Measurements from ENCODE around the gene TRIM62.
"Not testable (repeated sequence)": the region's sequence is repeated elsewhere in the genome, so short reads cannot be mapped to it uniquely, and the experiment has no call there.

The TRIM62 gene

DNA sequence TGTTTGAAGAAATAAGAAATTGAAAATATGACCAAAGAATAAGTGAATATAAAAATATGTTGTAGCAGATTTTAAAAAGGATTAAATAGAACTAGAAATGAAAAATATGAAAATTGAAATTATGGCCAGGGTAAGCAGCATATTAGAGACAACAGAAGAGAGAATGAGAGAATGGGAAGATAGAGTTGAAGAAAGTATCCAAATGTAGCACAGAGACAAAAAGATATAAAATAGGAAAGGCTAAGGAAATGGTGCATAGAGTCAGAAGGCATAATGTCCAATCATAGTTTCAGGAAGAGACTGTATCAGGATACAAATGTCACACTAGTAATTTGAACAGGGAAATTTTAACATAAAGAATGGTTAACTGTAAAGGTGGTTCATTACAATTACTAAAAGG, 71.4 kb downstream of the TRIM62 start:
- no peak for ATAC-seq (ENCODE audit: low read depth)
- Histone ChIP-seq H3K4me1 (ENCODE audit: insufficient read depth, poor library complexity, severe bottlenecking) (no peaks in the 10 kb centered on the region), H3K36me3 (ENCODE audit: low read depth) (no peaks in the 10 kb centered on the region), H3K9me3 (ENCODE audit: severe bottlenecking) (no peaks in the 10 kb centered on the region), H3K27me3 (ENCODE audit: insufficient read depth, poor library complexity, severe bottlenecking) (no peaks in the 10 kb centered on the region), H3K4me3 (ENCODE audit: severe bottlenecking) (no peak overlapping the region), H3K27ac (ENCODE audit: poor library complexity, severe bottlenecking) (no peak overlapping the region)
- DNase-seq (ENCODE audit: low spot score), result no peak
- TF ChIP-seq, protein P1, sequence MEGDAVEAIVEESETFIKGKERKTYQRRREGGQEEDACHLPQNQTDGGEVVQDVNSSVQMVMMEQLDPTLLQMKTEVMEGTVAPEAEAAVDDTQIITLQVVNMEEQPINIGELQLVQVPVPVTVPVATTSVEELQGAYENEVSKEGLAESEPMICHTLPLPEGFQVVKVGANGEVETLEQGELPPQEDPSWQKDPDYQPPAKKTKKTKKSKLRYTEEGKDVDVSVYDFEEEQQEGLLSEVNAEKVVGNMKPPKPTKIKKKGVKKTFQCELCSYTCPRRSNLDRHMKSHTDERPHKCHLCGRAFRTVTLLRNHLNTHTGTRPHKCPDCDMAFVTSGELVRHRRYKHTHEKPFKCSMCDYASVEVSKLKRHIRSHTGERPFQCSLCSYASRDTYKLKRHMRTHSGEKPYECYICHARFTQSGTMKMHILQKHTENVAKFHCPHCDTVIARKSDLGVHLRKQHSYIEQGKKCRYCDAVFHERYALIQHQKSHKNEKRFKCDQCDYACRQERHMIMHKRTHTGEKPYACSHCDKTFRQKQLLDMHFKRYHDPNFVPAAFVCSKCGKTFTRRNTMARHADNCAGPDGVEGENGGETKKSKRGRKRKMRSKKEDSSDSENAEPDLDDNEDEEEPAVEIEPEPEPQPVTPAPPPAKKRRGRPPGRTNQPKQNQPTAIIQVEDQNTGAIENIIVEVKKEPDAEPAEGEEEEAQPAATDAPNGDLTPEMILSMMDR (IDR thresholded peaks at IDR 0.05; ENCODE audit: poor library complexity, severe bottlenecking), result no peak

DNA sequence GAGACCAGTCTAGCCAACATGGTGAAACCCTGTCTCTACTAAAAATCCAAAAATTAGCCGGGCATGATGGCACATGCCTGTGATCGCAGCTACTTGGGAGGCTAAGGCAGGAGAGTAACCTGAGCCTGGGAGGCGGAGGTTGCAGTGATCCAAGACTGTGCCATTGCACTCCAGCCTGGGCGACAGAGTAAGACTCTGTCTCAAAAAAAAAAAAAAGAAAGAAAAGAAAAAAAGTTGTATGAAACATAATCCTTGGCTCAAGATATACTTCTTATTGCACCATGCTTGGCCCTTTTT, 81.8 kb downstream of the TRIM62 start:
- DNase-seq (ENCODE audit: low spot score), result not testable (repeated sequence)

DNA sequence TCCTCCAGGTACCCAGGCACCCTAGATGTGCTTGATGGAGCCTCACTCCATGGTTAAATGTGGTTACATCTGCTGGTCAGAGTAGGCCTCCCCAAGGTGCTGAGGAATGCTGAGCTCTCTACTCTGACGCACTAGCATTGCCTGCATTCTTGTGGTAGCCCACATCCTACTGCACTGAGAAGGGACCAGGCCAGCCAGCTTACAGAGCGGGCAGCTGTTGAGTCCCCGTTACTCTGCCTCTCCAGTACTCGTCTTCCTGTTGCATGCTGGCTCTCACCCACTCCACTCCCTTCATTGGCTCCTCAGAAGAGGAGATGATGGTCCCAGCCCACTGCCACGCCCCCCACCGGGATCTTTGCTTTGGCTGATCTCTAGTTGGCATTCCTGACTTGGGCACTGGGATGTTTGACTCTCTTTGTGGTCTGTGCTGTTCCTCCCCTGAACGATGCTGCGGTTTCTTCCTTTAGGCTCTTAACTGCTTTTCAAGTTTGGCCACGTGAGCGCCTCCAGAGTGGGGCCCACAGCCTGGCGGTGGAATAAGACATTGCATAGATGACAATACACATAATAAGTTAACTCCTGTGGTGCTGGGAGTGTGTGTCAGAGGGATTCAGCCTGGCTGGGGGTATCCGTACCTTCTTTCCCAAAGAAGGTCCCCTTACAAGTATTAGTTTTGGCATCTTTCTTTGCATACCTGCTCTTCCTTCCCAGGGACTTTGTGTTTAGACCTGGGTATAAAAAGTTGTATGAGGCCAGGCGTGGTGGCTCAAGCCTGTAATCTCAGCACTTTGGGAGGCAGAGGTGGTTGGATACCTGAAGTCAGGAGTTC, 82.3 kb downstream of the TRIM62 start:
- no peaks in the 10 kb centered on the region for H3K36me3 ChIP-seq (ENCODE audit: low read depth)
- ATAC-seq (ENCODE audit: low read depth) (peak; percentile 97), DNase-seq (ENCODE audit: low spot score) (peak; percentile 98)
- TF ChIP-seq, protein P1 (IDR thresholded peaks at IDR 0.05; ENCODE audit: poor library complexity, severe bottlenecking), result peak; percentile 43
- H3K27ac ChIP-seq (ENCODE audit: poor library complexity, severe bottlenecking), result peak overlapping the region; percentile 97
- H3K9me3 ChIP-seq (ENCODE audit: severe bottlenecking), result no peaks in the 10 kb centered on the region
- H3K4me1 ChIP-seq (ENCODE audit: insufficient read depth, poor library complexity, severe bottlenecking), result peaks cover 18% of the 10 kb centered on the region
- no peaks in the 10 kb centered on the region for H3K27me3 ChIP-seq (ENCODE audit: insufficient read depth, poor library complexity, severe bottlenecking)
- H3K4me3 ChIP-seq (ENCODE audit: severe bottlenecking), result no peak overlapping the region

More for the DNA sequence above, 81.8 kb downstream of the TRIM62 start:
- H3K36me3 ChIP-seq (ENCODE audit: low read depth); H3K4me3 ChIP-seq (ENCODE audit: severe bottlenecking); ATAC-seq (ENCODE audit: low read depth); H3K27me3 ChIP-seq (ENCODE audit: insufficient read depth, poor library complexity, severe bottlenecking); H3K9me3 ChIP-seq (ENCODE audit: severe bottlenecking): not testable (repeated sequence)
- Histone ChIP-seq H3K4me1 (ENCODE audit: insufficient read depth, poor library complexity, severe bottlenecking) (peaks cover 18% of the 10 kb centered on the region), H3K27ac (ENCODE audit: poor library complexity, severe bottlenecking) (peak overlapping the region; percentile 97)

DNA sequence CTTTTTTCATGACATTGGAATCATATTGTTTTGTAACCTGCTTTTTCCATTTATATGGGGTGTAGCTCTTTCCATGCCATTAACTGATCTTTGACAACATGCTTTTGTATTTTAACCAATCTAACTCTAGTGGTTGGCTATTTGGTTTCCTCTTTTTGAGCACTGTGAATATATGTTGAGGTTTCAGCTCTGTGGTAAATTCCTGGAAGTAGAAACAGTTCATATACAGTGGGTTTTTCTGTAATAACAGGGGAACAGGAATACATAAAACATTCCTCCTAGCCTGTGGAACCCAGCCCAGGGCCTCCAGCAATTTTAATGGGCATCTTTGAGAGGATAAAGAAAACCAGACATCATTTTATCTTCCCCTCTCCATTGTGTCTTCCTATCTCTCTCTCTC, 83.5 kb downstream of the TRIM62 start:
- ATAC-seq (ENCODE audit: low read depth) (no peak), DNase-seq (ENCODE audit: low spot score) (no peak)
- Histone ChIP-seq H3K27me3 (ENCODE audit: insufficient read depth, poor library complexity, severe bottlenecking) (no peaks in the 10 kb centered on the region), H3K4me1 (ENCODE audit: insufficient read depth, poor library complexity, severe bottlenecking) (peaks cover 18% of the 10 kb centered on the region), H3K27ac (ENCODE audit: poor library complexity, severe bottlenecking) (peak overlapping the region; percentile 97), H3K4me3 (ENCODE audit: severe bottlenecking) (no peak overlapping the region), H3K9me3 (ENCODE audit: severe bottlenecking) (no peaks in the 10 kb centered on the region), H3K36me3 (ENCODE audit: low read depth) (no peaks in the 10 kb centered on the region)
- TF ChIP-seq, protein P1 (IDR thresholded peaks at IDR 0.05; ENCODE audit: poor library complexity, severe bottlenecking), result no peak

DNA sequence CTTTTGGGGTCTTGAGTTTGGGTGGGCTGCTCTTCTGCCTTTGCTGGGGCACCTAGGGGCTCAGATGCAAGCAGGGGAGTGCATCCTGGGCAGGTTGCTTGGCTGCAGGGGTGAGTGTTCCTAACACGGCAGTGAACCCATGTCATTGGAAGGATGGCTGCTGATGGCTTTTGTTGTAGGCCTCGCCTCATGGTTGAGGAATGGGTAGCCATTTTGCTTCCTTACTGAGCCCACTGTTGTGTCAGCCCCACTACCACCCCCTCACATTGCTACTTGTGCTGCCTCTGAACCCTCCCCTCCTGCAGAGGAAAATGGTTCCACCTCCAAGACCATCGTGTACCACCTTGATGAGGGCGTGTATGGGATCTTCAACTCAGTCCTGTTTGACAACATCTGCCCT, 84.1 kb downstream of the TRIM62 start:
- peak overlapping the region; percentile 97 for H3K27ac ChIP-seq (ENCODE audit: poor library complexity, severe bottlenecking)
- no peaks in the 10 kb centered on the region for H3K9me3 ChIP-seq (ENCODE audit: severe bottlenecking)
- ATAC-seq (ENCODE audit: low read depth) (no peak), DNase-seq (ENCODE audit: low spot score) (no peak)
- no peak overlapping the region for H3K4me3 ChIP-seq (ENCODE audit: severe bottlenecking)
- no peaks in the 10 kb centered on the region for H3K36me3 ChIP-seq (ENCODE audit: low read depth)
- H3K4me1 ChIP-seq (ENCODE audit: insufficient read depth, poor library complexity, severe bottlenecking), result peaks cover 18% of the 10 kb centered on the region
- H3K27me3 ChIP-seq (ENCODE audit: insufficient read depth, poor library complexity, severe bottlenecking), result no peaks in the 10 kb centered on the region
- TF ChIP-seq, protein P1 (IDR thresholded peaks at IDR 0.05; ENCODE audit: poor library complexity, severe bottlenecking), result no peak

Measured in RWPE2 (cell line).